GM18909 (cell line): Measurements from ENCODE around the gene MAN2A2.

Experiments used
- ATAC-seq: cut with Tn5 transposase; IDR thresholded peaks from one replicate; pipeline ENCODE4 v1.9.1; 2021; ENCODE audit warnings: mild to moderate bottlenecking; ENCODE audit not compliant: unreplicated experiment, poor library complexity

The MAN2A2 gene

DNA sequence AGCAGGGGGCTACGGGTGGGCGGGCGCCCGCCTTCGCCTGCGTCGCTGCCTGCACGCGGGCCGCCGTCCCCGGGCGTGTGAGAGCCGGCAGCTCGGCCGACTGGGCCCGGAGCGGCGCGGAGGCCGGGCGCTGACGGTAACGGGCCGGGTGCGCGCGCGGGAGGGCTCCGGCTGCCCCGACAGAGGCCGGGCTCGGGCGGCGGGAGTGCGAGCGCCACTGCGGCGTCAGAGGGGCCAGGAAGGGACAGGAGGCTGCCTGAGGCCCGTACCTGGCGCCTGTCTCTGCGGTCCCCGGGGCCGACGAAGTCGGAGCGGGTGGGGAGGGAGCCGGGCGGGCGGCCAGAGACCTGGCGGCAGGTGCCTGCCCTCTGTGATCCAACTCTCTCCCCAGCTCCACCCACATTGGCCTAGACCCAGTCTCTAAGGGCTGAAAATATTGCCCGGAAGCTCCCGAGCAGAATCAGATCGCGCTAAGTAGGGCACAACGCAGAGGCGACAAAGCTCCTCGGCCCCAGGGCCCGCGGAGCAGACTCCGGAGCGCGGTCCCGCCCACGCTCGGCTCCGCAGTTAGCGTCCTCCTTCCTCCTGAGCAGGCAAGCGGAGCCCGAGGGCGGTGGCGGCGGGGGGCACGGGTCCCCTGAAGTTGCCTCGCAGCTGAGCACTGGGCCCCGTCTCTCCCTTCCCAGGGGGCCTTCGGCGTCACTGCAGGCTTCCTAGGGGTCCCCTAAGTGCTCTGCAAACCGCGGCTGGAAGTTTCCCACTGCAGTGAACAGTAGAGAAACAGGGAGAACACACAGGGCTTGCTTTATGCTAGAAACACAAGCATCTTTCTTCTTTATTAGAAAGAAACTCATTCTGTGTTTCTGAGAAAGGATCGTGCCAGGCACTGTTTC is at the start of gene MAN2A2:
TSS of gene MAN2A2 (plus strand) at position 463 of the 893 bp plus-strand sequence. CDS start 906 bp downstream, outside the sequence.
- ATAC-seq: peak; percentile 52

DNA sequence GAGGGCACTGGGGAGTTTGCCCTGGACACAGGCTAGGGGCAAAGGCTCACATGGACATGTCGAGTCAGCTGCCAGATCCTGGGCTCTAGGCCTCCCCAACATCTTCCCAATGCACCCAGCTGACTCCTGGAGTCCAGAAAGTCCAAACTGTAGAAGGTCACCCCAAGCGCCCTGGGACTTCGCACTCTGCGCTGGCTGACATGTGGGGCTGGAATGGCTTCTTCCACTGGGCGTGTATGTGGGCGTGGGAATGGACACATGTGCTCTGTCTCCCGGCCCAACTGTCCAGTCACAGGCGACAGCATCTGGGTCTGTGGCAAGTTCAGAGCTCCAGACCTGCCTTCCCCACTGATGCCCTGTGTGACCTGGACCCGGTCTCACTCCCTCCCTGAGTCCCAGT is 48.0 kb upstream of the MAN2A2 start:
- ATAC-seq: no peak

DNA sequence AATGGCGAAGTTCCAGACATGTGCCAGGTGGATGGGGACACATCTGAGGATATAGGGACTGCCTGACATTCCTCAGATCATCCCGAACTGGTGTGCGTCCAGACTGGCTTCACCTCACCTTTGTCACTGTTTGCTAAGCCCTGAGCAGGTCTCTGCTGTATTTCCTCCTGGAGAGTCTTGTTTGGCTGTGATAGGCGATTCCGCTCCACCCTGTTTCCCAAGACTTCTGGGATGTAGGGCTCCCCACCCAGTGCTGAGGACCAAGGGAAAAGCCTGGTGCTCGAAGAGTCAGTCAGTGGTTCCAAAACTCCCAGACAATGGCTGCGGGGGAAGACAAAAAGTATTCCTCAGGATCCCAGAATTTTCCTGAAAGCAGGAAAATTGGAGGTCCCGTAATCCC is 45.8 kb upstream of the MAN2A2 start:
- ATAC-seq: no peak

DNA sequence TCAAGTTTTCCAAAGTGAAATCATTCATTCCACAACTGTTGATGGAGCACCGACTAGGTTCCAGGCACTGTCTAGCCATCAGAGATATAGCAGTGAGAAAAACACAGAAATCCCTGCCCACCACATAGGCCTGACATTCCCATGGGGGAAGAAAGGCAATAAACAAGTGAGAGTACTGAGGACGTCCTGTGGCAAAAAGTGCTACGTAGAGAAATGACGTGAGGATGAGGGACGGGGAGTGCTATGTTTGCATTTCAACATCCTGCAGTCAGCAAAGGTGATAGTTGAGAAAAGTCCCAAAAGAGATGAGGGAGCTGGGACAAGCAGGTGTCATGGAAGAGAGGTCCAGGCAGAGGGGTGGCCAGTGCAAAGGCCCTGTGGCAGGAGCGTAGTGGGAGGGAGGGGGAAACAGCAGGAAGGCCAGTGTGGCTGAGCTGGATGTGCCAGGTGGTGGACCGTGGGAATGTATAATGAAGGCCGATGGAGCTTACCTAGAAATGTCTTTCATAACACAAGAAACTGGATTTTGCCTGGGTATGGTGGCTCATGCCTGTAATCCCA is 45.1 kb upstream of the MAN2A2 start:
- ATAC-seq: no peak

DNA sequence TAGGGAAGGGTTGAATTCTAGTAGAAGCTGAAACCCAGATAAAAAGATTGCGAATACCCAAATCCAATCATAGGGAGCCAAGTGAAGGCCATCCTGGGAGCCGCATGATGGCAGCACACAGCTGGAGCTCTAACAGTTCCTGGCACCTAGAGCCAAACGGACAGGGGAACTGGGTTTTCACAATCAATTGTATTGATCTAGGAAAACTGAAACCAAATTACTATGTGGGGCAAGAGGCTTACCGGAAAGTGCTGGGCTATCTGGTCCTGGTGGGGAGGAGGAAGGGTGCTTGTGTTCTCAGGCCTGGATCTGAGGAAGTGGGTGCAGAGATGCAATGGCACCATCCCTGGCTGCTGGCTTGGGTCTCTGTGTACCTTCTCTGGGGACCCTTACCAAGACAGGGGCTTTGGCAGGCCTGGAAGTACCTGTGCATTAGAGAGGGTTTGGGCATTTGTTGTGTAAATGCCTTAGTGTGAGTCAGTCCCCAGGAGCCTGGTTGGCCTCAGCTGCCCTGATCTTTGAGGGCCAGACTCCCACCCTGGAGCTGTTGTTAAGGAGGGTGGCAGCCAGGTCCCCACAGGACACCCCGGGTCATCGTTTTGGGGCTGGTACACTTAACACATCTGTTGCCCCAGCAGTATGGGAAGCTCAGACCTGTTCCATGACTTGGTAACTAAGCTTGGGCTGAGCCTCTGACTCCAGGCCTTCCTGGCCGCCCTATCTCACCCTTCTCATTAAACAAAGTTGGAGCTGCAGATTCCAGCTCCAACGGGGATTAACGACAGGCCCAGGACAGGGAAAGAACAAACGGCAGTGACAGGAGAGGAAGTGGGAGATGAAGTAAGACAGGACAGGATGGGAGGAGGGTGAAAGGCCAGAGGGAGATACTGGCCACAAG is 43.6 kb upstream of the MAN2A2 start:
- ATAC-seq: no peak

DNA sequence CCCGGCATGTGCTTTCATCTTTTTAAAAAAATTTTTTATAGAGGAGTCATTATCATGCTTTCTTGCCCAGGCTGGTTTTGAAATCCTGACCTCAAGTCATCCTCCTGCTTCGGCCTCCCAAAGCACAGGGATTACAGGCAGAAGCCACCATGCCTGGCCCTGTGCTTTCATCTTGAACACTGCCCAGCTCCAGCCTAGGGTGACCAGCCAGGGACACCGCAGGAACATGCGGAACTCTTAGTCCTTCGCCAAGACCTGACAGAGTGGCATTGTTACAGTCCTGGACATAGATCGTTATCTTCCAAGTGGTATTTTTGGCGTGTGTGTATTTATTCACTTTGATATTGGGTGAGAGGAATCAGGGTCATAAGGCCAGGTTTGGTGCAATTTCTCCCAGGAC is 42.7 kb upstream of the MAN2A2 start:
- no peak for ATAC-seq

DNA sequence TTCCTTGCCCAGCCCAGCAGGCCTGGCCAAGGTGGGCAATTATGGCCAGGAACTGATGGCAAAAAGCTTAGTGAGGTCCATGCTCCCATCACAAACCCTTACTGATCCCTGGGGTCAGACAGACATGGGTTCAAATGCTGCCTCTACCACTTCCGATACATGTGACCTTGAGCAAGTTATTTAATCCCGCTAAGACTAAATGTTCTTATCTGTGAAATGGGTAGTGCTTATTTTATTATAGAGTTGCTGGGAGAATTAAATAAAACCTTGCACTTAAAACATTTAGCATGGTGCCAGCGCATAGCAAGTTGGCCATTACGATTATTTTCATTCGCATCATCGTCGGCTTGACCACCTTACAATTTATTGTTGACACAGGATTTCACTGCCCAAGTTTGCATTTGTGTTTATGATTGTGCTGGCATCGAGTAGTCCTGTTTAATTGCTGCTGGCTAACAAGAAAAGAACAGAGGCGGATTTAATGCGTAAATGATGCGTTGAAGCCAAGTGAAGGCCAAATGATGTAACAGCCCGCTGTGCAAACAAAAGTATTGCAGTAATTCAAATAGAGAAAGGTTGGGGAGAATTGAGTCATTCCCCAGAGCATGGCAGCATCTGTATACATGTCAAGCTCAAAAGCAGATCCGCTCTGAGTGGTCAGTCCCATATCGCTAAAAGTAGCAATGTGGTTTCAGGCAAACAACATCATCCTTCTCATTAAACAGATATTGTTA is 42.0 kb upstream of the MAN2A2 start:
- ATAC-seq: no peak

DNA sequence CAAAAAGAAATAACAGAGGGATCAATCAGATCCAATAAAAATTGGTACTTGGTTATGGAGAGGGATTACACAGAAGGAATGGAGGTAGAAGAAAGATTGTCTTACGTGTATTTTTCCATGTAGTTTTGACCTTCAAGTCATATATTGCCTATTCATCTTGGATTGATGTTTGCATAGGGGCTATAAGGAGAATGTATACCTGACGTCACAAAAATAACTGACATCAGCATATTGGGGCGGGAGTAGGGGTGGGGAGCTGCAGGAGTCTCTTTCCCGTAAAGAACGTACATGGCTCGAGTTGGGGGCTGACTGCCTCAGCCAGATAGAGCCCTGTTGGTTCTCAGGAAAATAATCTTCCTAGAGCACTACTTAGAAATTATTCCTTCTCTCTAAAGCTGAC is 40.6 kb upstream of the MAN2A2 start:
- ATAC-seq: no peak

DNA sequence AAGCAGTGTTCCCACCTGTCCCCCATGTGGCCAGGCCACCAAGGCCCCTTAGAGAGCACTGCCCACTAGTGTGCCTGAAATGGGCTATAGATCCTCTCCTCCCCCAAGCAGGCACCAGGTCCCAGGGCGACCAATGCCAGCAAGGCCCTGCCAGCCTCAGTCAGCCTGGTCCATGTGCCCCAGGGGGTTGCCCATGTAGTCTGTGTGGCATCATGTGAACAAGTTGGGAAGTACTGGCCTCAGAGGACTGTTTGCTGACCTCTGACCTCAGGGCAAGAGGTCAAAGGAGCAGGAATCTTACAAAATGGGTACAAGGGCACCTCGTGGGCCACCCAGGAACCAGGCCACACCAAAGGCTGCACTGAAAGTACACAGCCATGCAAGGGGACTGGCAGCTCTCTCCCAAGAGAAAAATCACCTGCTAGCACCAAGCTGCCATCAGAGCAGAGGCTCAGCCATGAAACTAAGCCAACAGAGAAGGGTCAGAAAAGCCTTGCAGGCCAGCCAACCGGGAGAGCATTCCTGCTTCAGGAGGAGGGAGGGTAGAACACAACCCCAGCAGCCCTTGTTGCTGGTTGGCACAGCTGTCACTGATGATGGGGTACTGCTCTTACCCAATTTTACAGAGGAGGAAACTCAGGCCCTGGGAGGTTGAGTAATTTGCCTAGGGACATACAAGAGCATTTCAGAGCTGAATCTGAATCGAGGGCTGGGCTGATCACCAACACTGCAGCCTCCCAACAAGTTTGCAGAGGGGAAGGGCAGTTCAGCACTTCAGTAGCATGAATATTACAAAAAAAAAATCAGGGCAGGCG is 39.9 kb upstream of the MAN2A2 start:
- no peak for ATAC-seq

DNA sequence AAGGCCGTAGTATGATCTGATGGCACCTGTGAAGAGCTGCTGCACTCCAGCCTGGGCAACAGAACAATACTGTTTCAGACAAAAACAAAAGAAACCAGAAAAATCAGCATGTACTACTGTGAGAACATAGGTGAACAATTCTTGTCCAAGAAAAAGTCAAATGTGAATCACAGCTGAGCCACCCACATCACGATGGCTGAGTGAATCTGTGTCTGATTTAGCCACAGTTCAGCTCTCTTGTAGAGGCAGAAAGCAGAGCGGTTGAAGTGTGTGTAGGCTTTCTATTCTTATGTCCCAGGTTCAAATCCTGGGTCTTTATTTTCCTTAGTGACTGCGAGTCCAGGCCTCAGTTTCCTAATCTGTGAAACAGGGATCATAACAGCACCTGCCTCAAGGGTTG is 39.1 kb upstream of the MAN2A2 start:
- no peak for ATAC-seq

DNA sequence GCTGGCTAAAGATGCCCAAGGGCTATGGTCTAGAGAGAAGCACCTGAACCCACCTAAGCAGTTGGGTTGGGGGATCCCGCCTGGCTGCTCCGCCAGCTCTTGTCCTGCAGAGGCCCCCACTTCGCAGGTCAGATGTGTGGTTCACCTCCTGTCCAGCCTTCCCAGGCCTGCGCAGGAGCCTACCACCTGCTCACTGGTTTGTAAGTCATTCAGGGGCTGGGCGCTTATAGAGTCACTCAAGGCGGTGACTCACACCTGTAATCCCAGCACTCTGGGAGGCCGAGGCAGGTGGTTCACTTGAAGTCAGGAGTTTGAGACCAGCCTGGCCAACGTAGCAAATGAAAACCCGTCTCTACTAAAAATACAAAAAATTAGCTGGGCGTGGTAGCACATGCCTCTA is 38.6 kb upstream of the MAN2A2 start:
- ATAC-seq: no peak

DNA sequence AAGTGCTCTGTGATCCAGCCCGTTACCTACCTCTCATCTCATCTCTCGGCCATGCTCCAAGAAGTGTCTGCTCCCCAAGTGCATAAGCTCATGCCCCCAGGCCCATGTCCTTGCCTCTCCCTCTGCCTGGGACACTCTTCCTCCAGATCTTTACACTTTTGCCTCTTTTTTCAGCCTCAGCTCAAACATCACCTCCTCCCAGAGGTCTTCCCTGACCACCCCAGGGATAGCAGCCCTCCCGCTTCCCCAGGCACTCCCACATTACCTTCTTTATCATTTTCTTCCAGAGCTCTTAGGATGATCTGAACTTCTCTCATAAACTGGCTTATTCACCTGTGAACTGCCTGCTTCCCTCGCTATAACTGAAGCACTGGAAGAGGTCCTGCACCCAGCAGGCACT is 37.4 kb upstream of the MAN2A2 start:
- ATAC-seq: no peak

DNA sequence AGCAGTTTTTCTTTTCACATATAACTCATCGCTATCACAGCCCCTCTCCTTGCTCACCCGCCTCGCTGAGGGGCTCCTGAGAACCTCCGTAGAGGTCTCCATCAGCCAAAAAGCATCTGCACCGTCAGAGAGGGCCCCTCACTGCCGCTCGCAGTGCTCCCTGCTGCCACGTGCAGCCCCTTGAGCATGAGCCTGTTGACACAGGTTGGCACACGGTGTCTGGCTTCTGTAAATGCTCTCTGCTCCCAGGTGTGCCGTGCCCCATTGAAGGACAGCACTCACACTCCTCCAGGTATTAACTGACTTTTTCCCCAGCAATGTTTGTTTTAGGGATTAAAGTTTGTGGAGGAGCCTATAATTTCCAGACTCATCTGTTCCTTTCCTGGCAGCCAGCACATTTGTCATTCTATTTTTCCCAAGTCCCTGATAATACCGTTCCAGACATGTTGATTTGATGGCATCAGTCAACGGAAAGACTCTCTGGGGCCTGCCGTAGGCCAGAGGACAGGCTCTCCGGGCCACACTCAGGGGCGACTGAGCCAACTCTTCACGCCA is 36.9 kb upstream of the MAN2A2 start:
- no peak for ATAC-seq

DNA sequence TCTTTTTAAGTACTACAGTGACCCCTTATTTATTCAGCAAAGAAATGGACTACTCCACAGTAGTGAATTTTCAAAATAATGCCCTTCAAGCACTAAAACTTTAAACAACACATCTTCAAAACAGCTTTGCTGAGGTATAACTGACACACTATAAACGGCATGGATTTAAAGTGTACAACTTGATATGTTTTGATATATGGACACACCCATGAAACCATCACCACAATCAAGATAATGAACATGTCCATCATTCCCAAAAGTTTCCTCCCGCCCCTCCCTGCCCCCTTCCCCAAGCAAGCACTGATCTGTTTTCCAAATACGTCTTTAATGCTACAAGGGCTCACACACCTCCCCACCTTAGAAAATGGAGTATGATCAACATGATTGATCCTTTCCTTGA is 36.3 kb upstream of the MAN2A2 start:
- ATAC-seq: no peak

DNA sequence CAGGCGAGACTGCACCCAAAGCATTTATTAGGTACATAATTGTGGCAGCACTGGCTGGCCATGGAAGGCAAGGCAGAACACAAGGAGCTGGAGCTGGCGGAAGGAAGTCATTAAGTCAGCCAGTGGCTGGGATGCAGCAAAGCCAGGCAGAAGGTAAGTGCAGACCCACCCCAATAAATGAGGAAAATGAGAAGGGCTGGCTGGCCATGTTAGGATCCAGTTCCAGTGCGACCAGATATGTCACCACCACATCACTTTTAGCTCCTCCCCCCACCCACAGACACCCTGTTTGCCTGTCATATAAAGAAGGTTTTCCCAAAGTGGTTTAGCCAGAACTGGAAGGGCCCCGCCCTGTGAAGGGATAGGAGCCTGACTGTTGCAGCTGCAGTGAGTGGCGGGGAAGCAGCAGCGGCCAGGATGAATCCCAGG is 34.8 kb upstream of the MAN2A2 start, which contains the start of gene FURIN:
TSS of gene FURIN (plus strand) at position 328 of the 429 bp plus-strand sequence. CDS start 7,153 bp downstream, outside the sequence.
- ATAC-seq: no peak

DNA sequence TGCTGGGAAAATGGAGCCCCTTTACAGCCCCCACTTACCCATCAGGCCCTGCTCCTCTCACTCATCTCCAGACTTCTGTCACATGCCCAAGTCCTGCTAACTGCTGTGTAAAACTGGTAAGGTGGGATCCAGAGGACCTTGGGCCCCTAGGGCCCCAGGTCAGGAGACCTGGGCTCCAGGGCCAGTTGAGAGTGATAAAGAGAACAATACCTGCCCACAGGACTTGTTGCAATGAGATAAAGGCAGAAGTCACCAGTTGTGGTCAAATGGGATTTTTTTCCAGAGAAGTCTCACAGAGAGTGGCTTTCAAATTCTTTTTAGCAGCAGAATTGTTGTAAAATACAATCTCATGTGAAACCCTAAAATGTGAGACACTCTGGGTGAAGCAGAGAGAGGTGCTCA is 34.0 kb upstream of the MAN2A2 start:
- no peak for ATAC-seq

DNA sequence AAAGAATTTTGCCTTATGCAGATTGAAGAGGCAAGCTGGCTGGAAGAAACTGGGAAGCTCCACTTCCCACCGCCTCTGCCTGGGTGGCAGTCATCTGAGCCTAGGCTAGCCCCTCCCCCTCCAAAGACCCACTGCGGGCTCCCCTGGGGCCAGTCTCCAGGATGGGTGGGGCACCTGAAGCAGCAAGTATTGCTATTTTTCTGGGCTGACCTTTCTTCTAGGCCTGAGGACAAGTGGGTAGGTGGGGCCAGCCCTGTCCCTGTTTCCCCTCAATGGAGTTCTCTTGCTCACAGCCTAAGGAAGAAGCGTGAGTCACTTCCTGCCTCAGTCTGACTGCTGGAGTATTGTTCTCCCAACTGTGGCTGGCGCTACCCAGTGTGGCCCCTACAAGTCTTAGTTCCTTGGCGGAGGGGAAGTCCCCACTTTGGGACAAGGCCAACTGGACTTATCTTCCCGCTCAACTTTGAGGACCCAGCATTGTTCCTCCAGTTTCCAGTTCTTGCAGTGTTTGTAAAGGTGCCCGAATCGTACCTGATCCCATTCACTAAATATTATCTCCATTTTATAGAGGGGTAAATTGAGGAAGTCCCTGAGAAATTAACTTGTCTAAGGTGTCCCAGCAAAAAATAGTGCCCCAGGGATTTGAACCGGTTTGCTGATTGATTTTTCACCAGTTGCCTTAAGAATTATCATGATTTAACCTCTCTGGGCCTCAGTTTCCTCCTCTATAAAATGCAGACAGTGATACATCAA is 33.3 kb upstream of the MAN2A2 start:
- ATAC-seq: no peak
